H1 (cell line): ENCODE results near the gene MTIF3. TPM values are rescaled to one million over a fixed set of nuclear protein-coding genes. Genes with fewer than 3 reads are reported as not detected.

ENCODE experiments used
- CTCF ChIA-PET: fragments of 300-600 bp; sonication (Branson Sonifier 250); formaldehyde crosslinking; loops from one replicate; lab custom pipeline; 2021; ENCODE audit not compliant: partially characterized antibody; lab: Charles Lee
- POLR2A ChIA-PET: fragments of 300-600 bp; sonication (Branson Sonifier 250); formaldehyde crosslinking; loops from one replicate; lab custom pipeline; 2021; ENCODE audit warnings: inconsistent platforms; ENCODE audit not compliant: partially characterized antibody; lab: Charles Lee
- DNase-seq, 2 experiments: peaks; one replicate each; pipeline versions ENCODE4 v3.0.0 to v3.0.0-alpha.2; 2010 to 2022; ENCODE audit warnings: low spot score in 2 of 2, low read depth in 1 of 2, mixed read lengths in 1 of 2
- FAIRE-seq: peaks from 2 replicates; lab custom pipeline; 2011; peaks lifted over from hg19 to GRCh38; lab: Jason Lieb, UNC
- H2AFZ ChIP-seq: 2 replicates; pipeline ENCODE4 v1.8.1; 2012; ENCODE audit warnings: low read length, inconsistent platforms
- H2AK5ac ChIP-seq: 2 replicates; pipeline ENCODE4 v1.6.1; 2013; ENCODE audit warnings: low read depth, low read length
- H2BK120ac ChIP-seq: replicated peaks from 2 replicates; pipeline ENCODE3; 2013; ENCODE audit warnings: low read depth, low read length, inconsistent platforms
- H2BK12ac ChIP-seq: 2 replicates; pipeline ENCODE4 v1.6.1; 2013; ENCODE audit warnings: low read depth, low read length
- H2BK15ac ChIP-seq: 2 replicates; pipeline ENCODE4 v1.6.1; 2013; ENCODE audit warnings: low read length
- H2BK20ac ChIP-seq: 2 replicates; pipeline ENCODE4 v1.6.1; 2013; ENCODE audit warnings: low read length
- H2BK5ac ChIP-seq: 2 replicates; pipeline ENCODE4 v1.6.1; 2013; ENCODE audit warnings: low read depth, low read length
- H3K14ac ChIP-seq: 2 replicates; pipeline ENCODE4 v1.6.1; 2013; ENCODE audit warnings: inconsistent platforms; ENCODE audit not compliant: insufficient read length
- H3K18ac ChIP-seq: 2 replicates; pipeline ENCODE4 v1.6.1; 2013; ENCODE audit warnings: low read length; ENCODE audit errors: extremely low read depth
- H3K23ac ChIP-seq: 2 replicates; pipeline ENCODE4 v1.6.1; 2013; ENCODE audit warnings: inconsistent platforms; ENCODE audit not compliant: insufficient read length
- H3K23me2 ChIP-seq: 2 replicates; pipeline ENCODE4 v1.6.1; 2013; ENCODE audit warnings: low read depth, low read length
- H3K27ac ChIP-seq: 2 replicates; pipeline ENCODE4 v1.6.1; 2011; ENCODE audit warnings: low read depth, low read length, inconsistent platforms
- H3K27me3 ChIP-seq, 4 experiments: replicated peaks in 1 of 4; 1 replicate in 1 of 4; 2 replicates in 3 of 4; pipeline versions ENCODE4 v1.6.1 to v1.8.1; 2011 to 2013; ENCODE audit warnings: low read length in 3 of 4, mild to moderate bottlenecking in 3 of 4, inconsistent platforms in 2 of 4, mixed read lengths in 2 of 4, moderate library complexity in 1 of 4; ENCODE audit not compliant: control insufficient read depth in 3 of 4, insufficient read depth in 3 of 4; ENCODE audit errors: extremely low read depth in 1 of 4
- H3K36me3 ChIP-seq, 4 experiments: 2 replicates each; pipeline versions ENCODE4 v1.6.1 to v1.8.1; 2011 to 2013; ENCODE audit warnings: mild to moderate bottlenecking in 4 of 4, low read length in 3 of 4, moderate library complexity in 2 of 4, control low read depth in 1 of 4, inconsistent platforms in 1 of 4; ENCODE audit not compliant: insufficient read depth in 4 of 4, control insufficient read depth in 2 of 4
- H3K4ac ChIP-seq: replicated peaks from 2 replicates; pipeline ENCODE3; 2013; ENCODE audit warnings: low read length, low read depth, mixed read lengths, inconsistent platforms; ENCODE audit not compliant: insufficient read length
- H3K4me1 ChIP-seq, 4 experiments: replicated peaks in 1 of 4; 1 replicate in 1 of 4; 2 replicates in 3 of 4; pipeline versions ENCODE4 v1.6.1 to v1.8.1; 2011 to 2013; ENCODE audit warnings: low read length in 3 of 4, inconsistent platforms in 2 of 4, mixed read lengths in 1 of 4; ENCODE audit not compliant: insufficient read depth in 4 of 4, control insufficient read depth in 3 of 4
- H3K4me2 ChIP-seq, 2 experiments: 2 replicates each; pipeline versions ENCODE4 v1.6.1 to v1.8.1; 2011 to 2013; ENCODE audit warnings: low read depth in 2 of 2, low read length in 2 of 2, control low read depth in 1 of 2, inconsistent platforms in 1 of 2, mild to moderate bottlenecking in 1 of 2; ENCODE audit not compliant: insufficient read depth in 1 of 2
- H3K4me3 ChIP-seq, 4 experiments: fragments of 200-600, 300-600 bp in 1 of 4; sonication (generic), shearing (Covaris generic), sonication (Bioruptor Twin) in 1 of 4; 2 replicates each; pipeline versions ENCODE4 v1.5.1 to v1.8.1; 2011 to 2016; ENCODE audit warnings: low read length in 4 of 4, low read depth in 3 of 4, control low read depth in 2 of 4, inconsistent platforms in 2 of 4, mild to moderate bottlenecking in 2 of 4, mixed read lengths in 1 of 4, moderate library complexity in 1 of 4; ENCODE audit not compliant: insufficient read depth in 2 of 4; ENCODE audit errors: extremely low read depth in 1 of 4
- H3K56ac ChIP-seq: replicated peaks from 2 replicates; pipeline ENCODE3; 2013; ENCODE audit warnings: low read depth, mild to moderate bottlenecking, mixed read lengths, low read length, inconsistent platforms; ENCODE audit not compliant: insufficient read length
- H3K79me1 ChIP-seq: 2 replicates; pipeline ENCODE4 v1.6.1; 2013; ENCODE audit warnings: low read depth, low read length, control low read depth
- H3K79me2 ChIP-seq, 2 experiments: 2 replicates each; pipeline versions ENCODE4 v1.6.1 to v1.8.1; 2012 to 2013; ENCODE audit warnings: low read length in 2 of 2, mild to moderate bottlenecking in 2 of 2, inconsistent platforms in 1 of 2; ENCODE audit not compliant: insufficient read depth in 2 of 2, control insufficient read depth in 1 of 2
- H3K9ac ChIP-seq, 4 experiments: replicated peaks in 1 of 4; 1 replicate in 1 of 4; 2 replicates in 3 of 4; pipeline versions ENCODE4 v1.6.1 to v1.8.1; 2011 to 2013; ENCODE audit warnings: low read depth in 3 of 4, low read length in 3 of 4, control low read depth in 2 of 4, mild to moderate bottlenecking in 2 of 4, moderate library complexity in 2 of 4, inconsistent platforms in 1 of 4; ENCODE audit errors: extremely low read depth in 1 of 4
- H3K9me3 ChIP-seq, 2 experiments: 2 replicates each; pipeline versions ENCODE4 v1.6.1 to v1.8.1; 2012 to 2013; ENCODE audit warnings: mild to moderate bottlenecking in 2 of 2, moderate library complexity in 2 of 2, control low read depth in 1 of 2, inconsistent platforms in 1 of 2, low read depth in 1 of 2, low read length in 1 of 2, mixed read lengths in 1 of 2; ENCODE audit not compliant: insufficient read depth in 2 of 2
- H4K20me1 ChIP-seq, 2 experiments: replicated peaks in 1 of 2; 2 replicates each; pipeline versions ENCODE3 to v1.8.1; 2011 to 2013; ENCODE audit warnings: inconsistent platforms in 2 of 2, low read length in 2 of 2, mild to moderate bottlenecking in 1 of 2; ENCODE audit not compliant: insufficient read depth in 2 of 2, control insufficient read depth in 1 of 2
- H4K5ac ChIP-seq: 2 replicates; pipeline ENCODE4 v1.6.1; 2013; ENCODE audit warnings: low read length, low read depth, mixed read lengths, inconsistent platforms; ENCODE audit not compliant: insufficient read length
- H4K8ac ChIP-seq: 2 replicates; pipeline ENCODE4 v1.8.0; 2013; ENCODE audit warnings: mild to moderate bottlenecking, moderate library complexity, low read length, inconsistent platforms; ENCODE audit not compliant: insufficient read depth; ENCODE audit errors: extremely low read depth
- H4K91ac ChIP-seq: replicated peaks from 2 replicates; pipeline ENCODE3; 2013; ENCODE audit warnings: low read length, mixed read lengths, inconsistent platforms; ENCODE audit not compliant: insufficient read length
- CBX8 ChIP-seq: fragments of 300-800, 300-1000 bp; sonication (generic); IDR thresholded peaks from 2 replicates; pipeline ENCODE4 v1.7.1; 2016; ENCODE audit warnings: low read depth, low read length, borderline replicate concordance
- CHD1 ChIP-seq: IDR thresholded peaks from 2 replicates; pipeline ENCODE4 v1.6.1; 2012; ENCODE audit warnings: low read depth, low read length, improper control_type of control experiment
- CREB1 ChIP-seq: IDR thresholded peaks from 2 replicates; pipeline ENCODE4 v1.6.1; 2012; ENCODE audit warnings: inconsistent platforms
- E2F6 ChIP-seq: IDR thresholded peaks from 2 replicates; pipeline ENCODE4 v1.6.1; 2012; ENCODE audit warnings: inconsistent platforms
- HDAC6 ChIP-seq: IDR thresholded peaks from one replicate; pipeline ENCODE4 v1.7.1; 2012; ENCODE audit warnings: low read depth, mild to moderate bottlenecking, inconsistent platforms, low read length, moderate library complexity
- RAD21 ChIP-seq, 2 experiments: IDR thresholded peaks in 1 of 2; conservative IDR thresholded peaks in 1 of 2; 2 replicates each; pipeline ENCODE4 v1.6.1; 2011; ENCODE audit warnings: low read depth in 2 of 2, low read length in 2 of 2, improper control_type of control experiment in 1 of 2, inconsistent platforms in 1 of 2, mild to moderate bottlenecking in 1 of 2, moderate library complexity in 1 of 2
- SIN3A ChIP-seq, 2 experiments: IDR thresholded peaks in 1 of 2; conservative IDR thresholded peaks in 1 of 2; 2 replicates each; pipeline ENCODE4 v1.6.1; 2011 to 2012; ENCODE audit warnings: low read length in 2 of 2, improper control_type of control experiment in 1 of 2, low read depth in 1 of 2, mild to moderate bottlenecking in 1 of 2
- SIX5 ChIP-seq: IDR thresholded peaks from 2 replicates; pipeline ENCODE4 v1.6.1; 2011; ENCODE audit warnings: mild to moderate bottlenecking, low read depth, low read length
- SP1 ChIP-seq: IDR thresholded peaks from 2 replicates; pipeline ENCODE4 v1.6.1; 2011; ENCODE audit warnings: low read depth, low read length
- SP2 ChIP-seq: IDR thresholded peaks from 2 replicates; pipeline ENCODE4 v1.6.1; 2012; ENCODE audit warnings: mild to moderate bottlenecking, low read length, inconsistent platforms
- SUZ12 ChIP-seq: fragments of 200-600 bp; sonication (generic); IDR thresholded peaks from 2 replicates; pipeline ENCODE4 v1.6.1; 2012; ENCODE audit warnings: mild to moderate bottlenecking, inconsistent platforms, low read length, moderate library complexity, mixed read lengths
- ZNF274 ChIP-seq: IDR thresholded peaks from 2 replicates; pipeline ENCODE4 v1.7.0; 2012; ENCODE audit warnings: low read length, borderline replicate concordance; ENCODE audit errors: extremely low read depth
- WGBS, 2 experiments: shearing (Covaris generic) in 1 of 2; methylation state at CpG; one replicate each; pipeline versions ENCODE4 v1.1.6 to v1.1.7; 2013 to 2015; ENCODE audit warnings: low lambda C conversion rate in 2 of 2, mixed read lengths in 2 of 2, inconsistent platforms in 1 of 2, low coverage in 1 of 2, missing lambda C conversion rate in 1 of 2; ENCODE audit not compliant: insufficient replicate concordance in 2 of 2, insufficient coverage in 1 of 2, insufficient read length in 1 of 2; ENCODE audit errors: extremely low coverage in 1 of 2, missing lambda C conversion rate in 1 of 2; 5-methylcytosine and 5-hydroxymethylcytosine counted together
- polyA plus RNA-seq, 7 experiments: library from polyadenylated mRNA; depleted of rRNA in 3 of 7; stranded (reverse) in 5 of 7; unstranded in 2 of 7; fragments of >200 nt in 5 of 7; fragments of 200-250 nt in 2 of 7; gene quantifications; 1 replicate in 5 of 7; 2 replicates in 1 of 7; 4 replicates in 1 of 7; pipeline versions ENCODE4 v1.2.1 to v1.2.3, GENCODE V29; 2011 to 2013; ENCODE audit warnings: missing spikeins in 2 of 7, mixed read lengths in 2 of 7
- total RNA-seq: library from RNA; stranded (reverse); fragmentation: NEBNext Ultra II Directional; extraction: Animal tissue kit (Norgen Biotek cat#: 25700); gene quantifications from 2 replicates; pipeline ENCODE4 v1.2.1, GENCODE V29; 2021

The MTIF3 gene
- total and polyA plus RNA-seq, 2 of the 8 experiments (the other 6 are each of a cell fraction or from before 2014, with no cell fraction given) = 29.4 to 36.4 TPM

GRCh38 chr13:27421101-27421871 is 29.1 kb downstream of the MTIF3 start:
- H3K9ac ChIP-seq = no peak overlapping the region
- H3K23me2 ChIP-seq = peaks cover 13% of the 10 kb centered on the region
- no peak overlapping the region for H3K4me2 ChIP-seq
- no peak overlapping the region for H4K5ac ChIP-seq
- H3K9me3 ChIP-seq = no peaks in the 10 kb centered on the region
- no peak overlapping the region for H3K56ac ChIP-seq
- no peak overlapping the region for H2BK20ac ChIP-seq
- H2AK5ac ChIP-seq = no peak overlapping the region
- no peak overlapping the region for H2AFZ ChIP-seq
- H2BK5ac ChIP-seq = no peak overlapping the region
- H3K4ac ChIP-seq = no peak overlapping the region
- FAIRE-seq (no peak), DNase-seq (no peak)
- H3K79me2 ChIP-seq = peaks cover 0 to 15% of the 10 kb centered on the region in 2 experiments; a peak in 2 of 4 replicates
- WGBS, 2 experiments = 76% methylated on average over 8 of the region's 8 CpGs; no CpG with 5 or more reads in 1 of the 2 experiments
- H2BK120ac ChIP-seq = no peak overlapping the region
- no peaks in the 10 kb centered on the region for H4K20me1 ChIP-seq
- H2BK15ac ChIP-seq = no peak overlapping the region
- H3K36me3 ChIP-seq = no peaks in the 10 kb centered on the region
- peaks cover 0 to 12% (median 8%) of the 10 kb centered on the region in 4 experiments; a peak in 5 of 7 replicates for H3K4me1 ChIP-seq
- CTCF ChIA-PET = interaction anchor here (0.6 to 2.3 kb wide), 7 partner anchors 16 to 505 kb away, joined by 3 to 11 read pairs (median 4); no protein-coding TSS in a partner anchor
- H4K8ac ChIP-seq = no peak overlapping the region
- POLR2A ChIA-PET = no interaction called here
- H3K79me1 ChIP-seq = peaks cover 9% of the 10 kb centered on the region
- no peak overlapping the region for H3K18ac ChIP-seq
- H3K4me3 ChIP-seq = no peak overlapping the region
- no peak overlapping the region for H3K14ac ChIP-seq
- H2BK12ac ChIP-seq = no peak overlapping the region
- H3K27me3 ChIP-seq = peaks cover 0 to 5% (median 3%) of the 10 kb centered on the region in 4 experiments; a peak in 2 of 7 replicates
- H4K91ac ChIP-seq = no peak overlapping the region
- no peak overlapping the region for H3K27ac ChIP-seq
- H3K23ac ChIP-seq = no peak overlapping the region
- TF ChIP-seq ZNF274 (no peak), SUZ12 (no peak), E2F6 (no peak), SIN3A (conservative IDR thresholded peaks at IDR 0.05 in 1 of 2, IDR thresholded peaks at IDR 0.05 in 1 of 2; ENCODE audit: low read depth in 1 of 2, low read length in 2 of 2) (no peak), SP1 (no peak), CREB1 (no peak), SP2 (no peak), RAD21 (IDR thresholded peaks at IDR 0.05 in 1 of 2, conservative IDR thresholded peaks at IDR 0.05 in 1 of 2; ENCODE audit: low read depth in 2 of 2, low read length in 2 of 2) (no peak), CBX8 (no peak), CHD1 (no peak), SIX5 (no peak), HDAC6 (no peak)
